Measurements from ENCODE around the gene SIGLEC10. TPM values are rescaled to one million over a fixed set of nuclear protein-coding genes. Genes with fewer than 3 reads are reported as not detected.
A peak's percentile ranks its signal among the peaks of the same experiment; 100 is the strongest.

Gene SIGLEC10
- total and polyA plus RNA-seq, 9 of the 15 experiments (the other 6 are each of a cell fraction or from before 2014, with no cell fraction given), result 0.10 to 1.8 (median 0.82) TPM

- no peaks in the 10 kb centered on the region for H4K20me1 ChIP-seq (replicated peaks; ENCODE audit: control insufficient read depth, insufficient read depth, low read length)
- H3K9me3 ChIP-seq (replicated peaks; ENCODE audit: control insufficient read depth, insufficient read depth, low read depth, low read length), result no peaks in the 10 kb centered on the region
- no peak overlapping the region for H2AFZ ChIP-seq (ENCODE audit: low read depth, low read length)
- 47% methylated on average over 7 of the region's 8 CpGs for WGBS (ENCODE audit: insufficient coverage, low coverage, missing lambda C conversion rate)
- DNase-seq (ENCODE audit: extremely low read depth in 1 of 4, low spot score in 3 of 4) (no peak), FAIRE-seq (no peak), ATAC-seq (no peak)
- in situ Hi-C loops (cut with MboI), result no loop called here
- H3K9ac ChIP-seq (ENCODE audit: insufficient read depth in 1 of 2, low read depth in 2 of 2, low read length in 2 of 2), result peak overlapping the region in 1 of 2 experiments; percentile 73; a peak in 1 of 4 replicates
- POLR2A ChIA-PET, result interaction anchor here (2.2 kb wide), 1 partner anchor 12 kb away, joined by 5 read pairs; no protein-coding TSS in a partner anchor
- BruUV-seq (replicated peaks), result no TSS peak
- peaks cover 13 to 36% of the 10 kb centered on the region in 2 experiments for H3K4me1 ChIP-seq (replicated peaks in 1 of 2; ENCODE audit: control insufficient read depth in 2 of 2, insufficient read depth in 2 of 2, low read length in 2 of 2)
- H3K27me3 ChIP-seq (ENCODE audit: control insufficient read depth in 2 of 2, insufficient read depth in 2 of 2, low read length in 2 of 2), result no peaks in the 10 kb centered on the region
- no peak overlapping the region for H3K27ac ChIP-seq (ENCODE audit: extremely low read depth, low read depth, low read length)
- H3K4me3 ChIP-seq, result no peak overlapping the region
- H3K79me2 ChIP-seq (ENCODE audit: control insufficient read depth, insufficient read depth, low read length), result peaks cover 19% of the 10 kb centered on the region
- TF ChIP-seq TAF15 (IDR thresholded peaks at IDR 0.05; ENCODE audit: low read depth, low read length), result no peak
- TF ChIP-seq ZFX (CRISPR knock-in tag; IDR thresholded peaks at IDR 0.05), result 0 out of 2 replicates have a peak, but pooled peaks have one; percentile 16
- no peak for TF ChIP-seq YY1 (IDR thresholded peaks at IDR 0.05; ENCODE audit: borderline replicate concordance in 1 of 3, control insufficient read depth in 1 of 3, extremely low read depth in 1 of 3, insufficient read depth in 3 of 3, insufficient read length in 1 of 3, insufficient replicate concordance in 2 of 3, low read depth in 1 of 3, low read length in 2 of 3)
- CTCF ChIA-PET (ENCODE audit: low intra/inter-chr PET ratio), result no interaction called here
- no peaks in the 10 kb centered on the region for H3K9me1 ChIP-seq (ENCODE audit: control insufficient read depth, insufficient read depth, low read length)
- intact Hi-C loops (cut with micrococcal nuclease), result no loop called here
- H3K4me2 ChIP-seq (ENCODE audit: insufficient read depth, low read length), result no peak overlapping the region
- H3K36me3 ChIP-seq (ENCODE audit: control insufficient read depth, insufficient read depth, low read length), result no peaks in the 10 kb centered on the region
These were observed 44.3 kb upstream of the SIGLEC10 start for GRCh38 chr19:51461723-51462161.

All from K562 (cell line).